DMS 273 (cell line): ENCODE results near the gene ZNF700.
"Not testable (repeated sequence)": the region's sequence is repeated elsewhere in the genome, so short reads cannot be mapped to it uniquely, and the experiment has no call there.

Experiments
- DNase-seq: peaks from one replicate; lab custom pipeline; 2025; ENCODE audit not compliant: unreplicated experiment; lab: John Stamatoyannopoulos, UW

Gene ZNF700

GRCh38 chr19:11938383-11938782 is 13.5 kb downstream of the ZNF700 start:
- DNase-seq = not testable (repeated sequence)

- DNase-seq = not testable (repeated sequence)
Observed at GRCh38 chr19:11941361-11941887, 16.5 kb downstream of the ZNF700 start.

- DNase-seq = no peak
Observed at GRCh38 chr19:11942008-11942842, 17.3 kb downstream of the ZNF700 start.

- peak; percentile 14 for DNase-seq
Observed at GRCh38 chr19:11942843-11943108, 17.9 kb downstream of the ZNF700 start.

- no peak for DNase-seq
Observed at GRCh38 chr19:11944656-11945055, 19.7 kb downstream of the ZNF700 start.

GRCh38 chr19:11948646-11949045 is 23.7 kb downstream of the ZNF700 start:
- no peak for DNase-seq

- peak; percentile 25 for DNase-seq
Observed at GRCh38 chr19:11949201-11949600, 24.3 kb downstream of the ZNF700 start.

GRCh38 chr19:11949614-11950080 is 24.7 kb downstream of the ZNF700 start:
- peak; percentile 10 for DNase-seq

GRCh38 chr19:11950312-11950711 is 25.4 kb downstream of the ZNF700 start:
- no peak for DNase-seq

- peak; percentile 86 for DNase-seq
Observed at GRCh38 chr19:11963566-11964355, 38.9 kb downstream of the ZNF700 start.

GRCh38 chr19:11964496-11964857 is 39.6 kb downstream of the ZNF700 start:
- DNase-seq = no peak

- peak; percentile 89 for DNase-seq
Observed at GRCh38 chr19:11964858-11965645, 40.1 kb downstream of the ZNF700 start, which contains the start of gene ZNF763. Gene ZNF763, plus strand, starts transcription at chr19:11965040. Its CDS starts 169 bp downstream, at chr19:11965209.

GRCh38 chr19:11970174-11970573 is 45.3 kb downstream of the ZNF700 start:
- DNase-seq = no peak

GRCh38 chr19:11971041-11971440 is 46.1 kb downstream of the ZNF700 start:
- no peak for DNase-seq

- DNase-seq = no peak
Observed at GRCh38 chr19:11973019-11973810, 48.3 kb downstream of the ZNF700 start.

- no peak for DNase-seq
Observed at GRCh38 chr19:11978492-11979100, 53.7 kb downstream of the ZNF700 start.

GRCh38 chr19:11979527-11979926 is 54.6 kb downstream of the ZNF700 start:
- DNase-seq = no peak

GRCh38 chr19:11982526-11982925 is 57.6 kb downstream of the ZNF700 start:
- no peak for DNase-seq

GRCh38 chr19:11984986-11985385 is 60.1 kb downstream of the ZNF700 start:
- peak; percentile 17 for DNase-seq

GRCh38 chr19:11986754-11987153 is 61.8 kb downstream of the ZNF700 start:
- no peak for DNase-seq
